SW 1271 (cell line): ENCODE results near the gene MLN.

Experiments used
- DNase-seq, 2 experiments: peaks; one replicate each; lab custom pipeline; 2025; lab: John Stamatoyannopoulos, UW

The MLN gene

GRCh38 chr6:33788694-33789549 is 14.9 kb downstream of the MLN start, which contains the start of gene LEMD2:
Gene LEMD2 (minus strand): TSS chr6:33789130. CDS start chr6:33789116, 14 bp downstream.
- peak; percentile 43 to 89 for DNase-seq

GRCh38 chr6:33787954-33788693 is 15.7 kb downstream of the MLN start:
- DNase-seq = peak; percentile 54 to 87

GRCh38 chr6:33787346-33787953 is 16.4 kb downstream of the MLN start:
- no peak for DNase-seq

- no peak for DNase-seq
These were observed 17.1 kb downstream of the MLN start for GRCh38 chr6:33786736-33787135.

- DNase-seq = no peak
These were observed 18.0 kb downstream of the MLN start for GRCh38 chr6:33785778-33786177.

GRCh38 chr6:33784787-33785186 is 19.0 kb downstream of the MLN start:
- DNase-seq = no peak

- no peak for DNase-seq
These were observed 19.9 kb downstream of the MLN start for GRCh38 chr6:33783781-33784520.

GRCh38 chr6:33782561-33782960 is 21.2 kb downstream of the MLN start:
- DNase-seq = no peak

- DNase-seq = peak; percentile 44 to 87
These were observed 22.4 kb downstream of the MLN start for GRCh38 chr6:33781131-33781975.

GRCh38 chr6:33779895-33780294 is 23.9 kb downstream of the MLN start:
- no peak for DNase-seq

GRCh38 chr6:33779290-33779689 is 24.5 kb downstream of the MLN start:
- DNase-seq = no peak

- DNase-seq = no peak
These were observed 25.2 kb downstream of the MLN start for GRCh38 chr6:33778444-33779121.

- no peak for DNase-seq
These were observed 26.1 kb downstream of the MLN start for GRCh38 chr6:33777398-33778388.

GRCh38 chr6:33776764-33777163 is 27.0 kb downstream of the MLN start:
- no peak for DNase-seq

GRCh38 chr6:33776186-33776585 is 27.6 kb downstream of the MLN start:
- DNase-seq = no peak

- no peak for DNase-seq
These were observed 29.0 kb downstream of the MLN start for GRCh38 chr6:33774774-33775173.

GRCh38 chr6:33772902-33773472 is 30.8 kb downstream of the MLN start:
- no peak for DNase-seq

GRCh38 chr6:33772082-33772830 is 31.5 kb downstream of the MLN start:
- DNase-seq = no peak
